ENCODE data around the gene TRPC4AP.

TRPC4AP gene

GRCh38 chr20:35062478-35062877 lies 30.1 kb downstream of the TRPC4AP start:
- Histone ChIP-seq H3F3A (ENCODE audit: low read depth) (no peaks in the 10 kb centered on the region), H2AFZ (ENCODE audit: low read length) (no peak overlapping the region), H3K79me2 (ENCODE audit: insufficient read depth, low read length) (peaks cover 88% of the 10 kb centered on the region), H3K9me2 (replicated peaks; ENCODE audit: low read depth, low read length) (no peaks in the 10 kb centered on the region), H3K9me3 (ENCODE audit: insufficient read depth, low read depth, low read length) (no peaks in the 10 kb centered on the region), H4K20me1 (ENCODE audit: insufficient read depth, low read length, poor library complexity, severe bottlenecking) (peaks cover 64% of the 10 kb centered on the region), H3K9ac (ENCODE audit: low read depth, low read length, poor library complexity, severe bottlenecking) (no peak overlapping the region), H3K4me3 (ENCODE audit: low read length, poor library complexity, severe bottlenecking) (no peak overlapping the region), H3K36me3 (ENCODE audit: insufficient read depth, low read length) (peaks cover 34% of the 10 kb centered on the region; the same call in 1 of the 2 replicates), H3K4me2 (ENCODE audit: low read depth, low read length, poor library complexity, severe bottlenecking) (no peak overlapping the region), H3K4me1 (ENCODE audit: insufficient read depth, low read length, poor library complexity, severe bottlenecking) (peaks cover 20% of the 10 kb centered on the region), H3K27me3 (ENCODE audit: insufficient read depth, low read length, poor library complexity, severe bottlenecking) (no peaks in the 10 kb centered on the region)
- no peak for TF ChIP-seq CTCF (conservative IDR thresholded peaks at IDR 0.05; ENCODE audit: low read length)
- TF ChIP-seq EZH2phosphoT487 (IDR thresholded peaks at IDR 0.05; ENCODE audit: borderline replicate concordance): no peak

- no peak overlapping the region for H3K9ac ChIP-seq (ENCODE audit: low read depth, low read length, poor library complexity, severe bottlenecking)
These were observed 32.4 kb downstream of the TRPC4AP start for GRCh38 chr20:35060168-35060567.

GRCh38 chr20:35059612-35060011 lies 33.0 kb downstream of the TRPC4AP start:
- H3K79me2 ChIP-seq (ENCODE audit: insufficient read depth, low read length): peaks cover 64% of the 10 kb centered on the region
- TF ChIP-seq EZH2phosphoT487 (IDR thresholded peaks at IDR 0.05; ENCODE audit: borderline replicate concordance): no peak
- TF ChIP-seq CTCF (conservative IDR thresholded peaks at IDR 0.05; ENCODE audit: low read length): no peak
- H3K4me1 ChIP-seq (ENCODE audit: insufficient read depth, low read length, poor library complexity, severe bottlenecking): peaks cover 10% of the 10 kb centered on the region
- H2AFZ ChIP-seq (ENCODE audit: low read length): no peak overlapping the region
- H3K36me3 ChIP-seq (ENCODE audit: insufficient read depth, low read length): peaks cover 32% of the 10 kb centered on the region; the same call in 1 of the 2 replicates
- H3F3A ChIP-seq (ENCODE audit: low read depth): no peaks in the 10 kb centered on the region
- peaks cover 50% of the 10 kb centered on the region for H4K20me1 ChIP-seq (ENCODE audit: insufficient read depth, low read length, poor library complexity, severe bottlenecking)
- no peaks in the 10 kb centered on the region for H3K27me3 ChIP-seq (ENCODE audit: insufficient read depth, low read length, poor library complexity, severe bottlenecking)
- no peak overlapping the region for H3K4me2 ChIP-seq (ENCODE audit: low read depth, low read length, poor library complexity, severe bottlenecking)
- no peaks in the 10 kb centered on the region for H3K9me3 ChIP-seq (ENCODE audit: insufficient read depth, low read depth, low read length)
- H3K9me2 ChIP-seq (replicated peaks; ENCODE audit: low read depth, low read length): no peaks in the 10 kb centered on the region
- H3K9ac ChIP-seq (ENCODE audit: low read depth, low read length, poor library complexity, severe bottlenecking): no peak overlapping the region
- H3K4me3 ChIP-seq (ENCODE audit: low read length, poor library complexity, severe bottlenecking): no peak overlapping the region

More at GRCh38 chr20:35060168-35060567, 32.4 kb downstream of the TRPC4AP start:
- Histone ChIP-seq H3K36me3 (ENCODE audit: insufficient read depth, low read length) (peaks cover 26% of the 10 kb centered on the region; the same call in 1 of the 2 replicates), H3K4me1 (ENCODE audit: insufficient read depth, low read length, poor library complexity, severe bottlenecking) (peaks cover 14% of the 10 kb centered on the region), H2AFZ (ENCODE audit: low read length) (no peak overlapping the region), H3K9me2 (replicated peaks; ENCODE audit: low read depth, low read length) (no peaks in the 10 kb centered on the region), H4K20me1 (ENCODE audit: insufficient read depth, low read length, poor library complexity, severe bottlenecking) (peaks cover 56% of the 10 kb centered on the region), H3K4me2 (ENCODE audit: low read depth, low read length, poor library complexity, severe bottlenecking) (no peak overlapping the region), H3K79me2 (ENCODE audit: insufficient read depth, low read length) (peaks cover 69% of the 10 kb centered on the region), H3F3A (ENCODE audit: low read depth) (no peaks in the 10 kb centered on the region), H3K4me3 (ENCODE audit: low read length, poor library complexity, severe bottlenecking) (no peak overlapping the region), H3K9me3 (ENCODE audit: insufficient read depth, low read depth, low read length) (no peaks in the 10 kb centered on the region), H3K27me3 (ENCODE audit: insufficient read depth, low read length, poor library complexity, severe bottlenecking) (no peaks in the 10 kb centered on the region)
- no peak for TF ChIP-seq EZH2phosphoT487 (IDR thresholded peaks at IDR 0.05; ENCODE audit: borderline replicate concordance)
- TF ChIP-seq CTCF (conservative IDR thresholded peaks at IDR 0.05; ENCODE audit: low read length): no peak

Measured in Loucy (cell line).